ENCODE results near the gene TULP1.

The TULP1 gene

GRCh38 chr6:35483893-35484645 lies 28.6 kb downstream of the TULP1 start:
- H3K27me3 ChIP-seq (ENCODE audit: control insufficient read depth, insufficient read depth, low read length), result no peaks in the 10 kb centered on the region
- H3K4me3 ChIP-seq (ENCODE audit: low read length), result no peak overlapping the region
- H3K9ac ChIP-seq (ENCODE audit: low read length), result no peak overlapping the region
- peaks cover 35% of the 10 kb centered on the region for H3K4me1 ChIP-seq (ENCODE audit: control insufficient read depth, insufficient read depth, low read length)
- H3K27ac ChIP-seq (ENCODE audit: low read depth, low read length), result peak overlapping the region; percentile 99
- H3K36me3 ChIP-seq (ENCODE audit: control insufficient read depth, insufficient read depth, low read length), result peaks cover 12% of the 10 kb centered on the region

- H3K4me3 ChIP-seq (ENCODE audit: low read length), result no peak overlapping the region
- no peaks in the 10 kb centered on the region for H3K27me3 ChIP-seq (ENCODE audit: control insufficient read depth, insufficient read depth, low read length)
- peaks cover 13% of the 10 kb centered on the region for H3K36me3 ChIP-seq (ENCODE audit: control insufficient read depth, insufficient read depth, low read length)
- no peak overlapping the region for H3K9ac ChIP-seq (ENCODE audit: low read length)
- peak overlapping the region; percentile 43 for H3K27ac ChIP-seq (ENCODE audit: low read depth, low read length)
- peaks cover 33% of the 10 kb centered on the region for H3K4me1 ChIP-seq (ENCODE audit: control insufficient read depth, insufficient read depth, low read length)
Measured at GRCh38 chr6:35483490-35483889, 29.2 kb downstream of the TULP1 start.

DNA sequence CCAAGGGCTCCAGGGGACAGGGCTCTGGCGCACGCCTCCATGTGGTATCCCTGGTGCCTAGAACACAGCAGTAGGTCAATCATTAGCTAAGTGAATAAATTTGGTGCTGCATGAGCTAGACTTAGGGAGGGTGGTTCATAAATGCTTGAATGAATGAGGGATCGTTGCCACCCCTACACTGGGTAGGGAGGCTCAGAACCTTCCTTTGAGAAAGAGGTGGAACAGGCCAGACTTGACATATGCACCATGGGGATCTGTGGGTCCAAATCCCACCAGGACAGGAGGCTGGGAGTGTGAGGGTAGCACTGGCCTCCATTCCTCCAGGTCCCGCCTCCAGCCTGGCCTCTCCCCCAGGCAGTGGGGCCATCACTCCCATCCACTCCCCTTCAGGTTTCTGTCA lies 29.6 kb downstream of the TULP1 start:
- H3K27me3 ChIP-seq (ENCODE audit: control insufficient read depth, insufficient read depth, low read length), result no peaks in the 10 kb centered on the region
- H3K4me1 ChIP-seq (ENCODE audit: control insufficient read depth, insufficient read depth, low read length), result peaks cover 29% of the 10 kb centered on the region
- no peak overlapping the region for H3K4me3 ChIP-seq (ENCODE audit: low read length)
- peak overlapping the region; percentile 43 for H3K27ac ChIP-seq (ENCODE audit: low read depth, low read length)
- no peak overlapping the region for H3K9ac ChIP-seq (ENCODE audit: low read length)
- H3K36me3 ChIP-seq (ENCODE audit: control insufficient read depth, insufficient read depth, low read length), result peaks cover 16% of the 10 kb centered on the region

- Histone ChIP-seq H3K9ac (ENCODE audit: low read length) (no peak overlapping the region), H3K27ac (ENCODE audit: low read depth, low read length) (no peak overlapping the region), H3K4me1 (ENCODE audit: control insufficient read depth, insufficient read depth, low read length) (peaks cover 12% of the 10 kb centered on the region), H3K36me3 (ENCODE audit: control insufficient read depth, insufficient read depth, low read length) (peaks cover 16% of the 10 kb centered on the region), H3K27me3 (ENCODE audit: control insufficient read depth, insufficient read depth, low read length) (no peaks in the 10 kb centered on the region), H3K4me3 (ENCODE audit: low read length) (no peak overlapping the region)
Measured at GRCh38 chr6:35481226-35481625, 31.5 kb downstream of the TULP1 start.

- H3K27ac ChIP-seq (ENCODE audit: low read depth, low read length), result no peak overlapping the region
- no peaks in the 10 kb centered on the region for H3K27me3 ChIP-seq (ENCODE audit: control insufficient read depth, insufficient read depth, low read length)
- peaks cover 16% of the 10 kb centered on the region for H3K36me3 ChIP-seq (ENCODE audit: control insufficient read depth, insufficient read depth, low read length)
- H3K4me3 ChIP-seq (ENCODE audit: low read length), result no peak overlapping the region
- H3K4me1 ChIP-seq (ENCODE audit: control insufficient read depth, insufficient read depth, low read length), result peaks cover 3% of the 10 kb centered on the region
- no peak overlapping the region for H3K9ac ChIP-seq (ENCODE audit: low read length)
Measured at GRCh38 chr6:35480176-35480575, 32.5 kb downstream of the TULP1 start.

GRCh38 chr6:35478259-35478658 lies 34.4 kb downstream of the TULP1 start:
- no peaks in the 10 kb centered on the region for H3K4me1 ChIP-seq (ENCODE audit: control insufficient read depth, insufficient read depth, low read length)
- peaks cover 25% of the 10 kb centered on the region for H3K36me3 ChIP-seq (ENCODE audit: control insufficient read depth, insufficient read depth, low read length)
- H3K4me3 ChIP-seq (ENCODE audit: low read length), result no peak overlapping the region
- H3K27me3 ChIP-seq (ENCODE audit: control insufficient read depth, insufficient read depth, low read length), result no peaks in the 10 kb centered on the region
- H3K9ac ChIP-seq (ENCODE audit: low read length), result no peak overlapping the region
- H3K27ac ChIP-seq (ENCODE audit: low read depth, low read length), result no peak overlapping the region

DNA sequence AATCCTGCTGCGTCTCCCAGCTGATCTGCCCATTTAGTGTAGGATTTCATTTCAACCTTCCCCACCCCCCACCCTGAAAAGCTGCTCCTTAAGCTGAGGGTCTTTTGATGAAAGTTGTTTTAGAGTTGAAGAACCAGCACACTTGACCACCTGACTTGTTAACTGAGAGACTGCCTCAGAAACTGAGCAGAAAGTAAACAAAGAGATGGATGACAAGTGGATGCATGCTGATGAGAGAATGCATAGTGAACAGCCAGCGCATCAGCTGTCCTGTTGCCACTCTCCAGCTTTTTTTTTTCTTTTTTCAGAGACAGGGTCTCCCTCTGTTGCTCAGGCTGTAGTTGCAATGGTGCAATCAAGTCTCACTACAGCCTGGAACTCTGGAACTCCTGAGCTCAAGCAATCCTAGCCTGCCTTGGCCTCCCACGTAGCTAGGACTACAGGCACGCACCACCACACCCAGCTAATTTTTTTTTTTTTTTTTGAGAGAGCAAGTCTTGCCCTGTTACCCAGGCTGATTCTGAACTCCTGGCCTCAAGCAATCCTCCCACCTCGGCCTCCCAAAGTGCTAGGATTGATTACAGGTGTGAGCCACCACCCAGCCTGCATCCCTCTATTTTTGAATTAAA lies 35.0 kb downstream of the TULP1 start:
- Histone ChIP-seq H3K27me3 (ENCODE audit: control insufficient read depth, insufficient read depth, low read length) (no peaks in the 10 kb centered on the region), H3K4me3 (ENCODE audit: low read length) (no peak overlapping the region), H3K36me3 (ENCODE audit: control insufficient read depth, insufficient read depth, low read length) (peaks cover 23% of the 10 kb centered on the region), H3K4me1 (ENCODE audit: control insufficient read depth, insufficient read depth, low read length) (no peaks in the 10 kb centered on the region), H3K27ac (ENCODE audit: low read depth, low read length) (no peak overlapping the region), H3K9ac (ENCODE audit: low read length) (no peak overlapping the region)

- peaks cover 25% of the 10 kb centered on the region for H3K36me3 ChIP-seq (ENCODE audit: control insufficient read depth, insufficient read depth, low read length)
- no peak overlapping the region for H3K4me3 ChIP-seq (ENCODE audit: low read length)
- no peaks in the 10 kb centered on the region for H3K27me3 ChIP-seq (ENCODE audit: control insufficient read depth, insufficient read depth, low read length)
- no peak overlapping the region for H3K9ac ChIP-seq (ENCODE audit: low read length)
- H3K27ac ChIP-seq (ENCODE audit: low read depth, low read length), result no peak overlapping the region
- no peaks in the 10 kb centered on the region for H3K4me1 ChIP-seq (ENCODE audit: control insufficient read depth, insufficient read depth, low read length)
Measured at GRCh38 chr6:35477028-35477427, 35.7 kb downstream of the TULP1 start.

GRCh38 chr6:35476004-35476403 lies 36.7 kb downstream of the TULP1 start:
- Histone ChIP-seq H3K36me3 (ENCODE audit: control insufficient read depth, insufficient read depth, low read length) (peaks cover 25% of the 10 kb centered on the region), H3K9ac (ENCODE audit: low read length) (no peak overlapping the region), H3K27ac (ENCODE audit: low read depth, low read length) (no peak overlapping the region), H3K4me3 (ENCODE audit: low read length) (no peak overlapping the region), H3K27me3 (ENCODE audit: control insufficient read depth, insufficient read depth, low read length) (no peaks in the 10 kb centered on the region), H3K4me1 (ENCODE audit: control insufficient read depth, insufficient read depth, low read length) (no peaks in the 10 kb centered on the region)

GRCh38 chr6:35475573-35475972 lies 37.1 kb downstream of the TULP1 start:
- Histone ChIP-seq H3K36me3 (ENCODE audit: control insufficient read depth, insufficient read depth, low read length) (peaks cover 24% of the 10 kb centered on the region), H3K4me3 (ENCODE audit: low read length) (no peak overlapping the region), H3K27me3 (ENCODE audit: control insufficient read depth, insufficient read depth, low read length) (no peaks in the 10 kb centered on the region), H3K27ac (ENCODE audit: low read depth, low read length) (no peak overlapping the region), H3K9ac (ENCODE audit: low read length) (no peak overlapping the region), H3K4me1 (ENCODE audit: control insufficient read depth, insufficient read depth, low read length) (no peaks in the 10 kb centered on the region)

- H3K9ac ChIP-seq (ENCODE audit: low read length), result no peak overlapping the region
- H3K4me3 ChIP-seq (ENCODE audit: low read length), result no peak overlapping the region
- H3K27me3 ChIP-seq (ENCODE audit: control insufficient read depth, insufficient read depth, low read length), result no peaks in the 10 kb centered on the region
- H3K36me3 ChIP-seq (ENCODE audit: control insufficient read depth, insufficient read depth, low read length), result peaks cover 21% of the 10 kb centered on the region
- H3K27ac ChIP-seq (ENCODE audit: low read depth, low read length), result no peak overlapping the region
- no peaks in the 10 kb centered on the region for H3K4me1 ChIP-seq (ENCODE audit: control insufficient read depth, insufficient read depth, low read length)
Measured at GRCh38 chr6:35474942-35475570, 37.6 kb downstream of the TULP1 start.

GRCh38 chr6:35474131-35474941 lies 38.4 kb downstream of the TULP1 start:
- Histone ChIP-seq H3K4me1 (ENCODE audit: control insufficient read depth, insufficient read depth, low read length) (peaks cover 4% of the 10 kb centered on the region), H3K36me3 (ENCODE audit: control insufficient read depth, insufficient read depth, low read length) (peaks cover 23% of the 10 kb centered on the region), H3K9ac (ENCODE audit: low read length) (no peak overlapping the region), H3K4me3 (ENCODE audit: low read length) (no peak overlapping the region), H3K27me3 (ENCODE audit: control insufficient read depth, insufficient read depth, low read length) (no peaks in the 10 kb centered on the region), H3K27ac (ENCODE audit: low read depth, low read length) (no peak overlapping the region)

All from rectal smooth muscle tissue (tissue), 1 donor.